ENCODE data around the gene PPP2R5C.

The PPP2R5C gene

DNA sequence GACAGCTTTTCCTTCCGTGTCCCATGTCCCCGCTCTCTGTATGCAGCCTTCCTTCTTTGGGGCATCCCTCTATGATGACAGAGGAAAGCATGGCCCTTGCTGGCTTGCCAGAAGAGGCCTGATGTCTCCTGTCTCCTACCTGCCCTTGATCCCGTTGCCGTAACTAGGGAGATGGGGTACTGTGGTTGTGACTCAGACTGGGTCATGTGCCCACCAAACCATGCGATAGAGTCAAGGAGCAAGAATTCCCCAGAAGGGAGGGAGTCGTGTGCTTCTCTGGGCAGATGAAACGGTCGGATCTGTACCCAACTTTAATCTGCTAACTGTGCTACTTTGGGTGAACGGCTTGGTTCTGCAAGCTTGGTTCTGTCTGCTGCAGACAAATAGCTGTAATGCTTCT, 103.8 kb downstream of the PPP2R5C start:
- DNase-seq (ENCODE audit: low spot score), result no peak

GRCh38 chr14:101867854-101868253, 106.3 kb downstream of the PPP2R5C start:
- DNase-seq (ENCODE audit: low spot score), result no peak

DNA sequence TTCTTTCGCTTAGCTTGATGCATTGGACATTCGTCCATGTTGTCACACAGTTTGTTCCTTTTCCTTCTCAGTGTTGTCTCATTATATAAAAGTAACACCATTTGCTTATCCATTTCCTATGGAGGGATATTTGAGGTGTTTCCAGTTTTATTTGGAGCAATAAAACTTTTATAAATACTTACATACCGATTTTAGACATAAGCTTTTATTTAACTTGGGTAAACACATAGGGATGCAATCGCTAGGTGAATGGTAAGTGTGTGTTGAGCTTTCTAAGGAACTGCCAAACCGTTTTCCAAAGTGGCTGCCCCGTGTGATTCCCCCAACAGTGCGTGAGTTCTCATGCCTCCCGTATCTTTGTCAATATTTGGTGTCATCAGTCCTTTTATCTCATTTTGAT, 107.7 kb downstream of the PPP2R5C start:
- DNase-seq (ENCODE audit: low spot score), result no peak

DNA sequence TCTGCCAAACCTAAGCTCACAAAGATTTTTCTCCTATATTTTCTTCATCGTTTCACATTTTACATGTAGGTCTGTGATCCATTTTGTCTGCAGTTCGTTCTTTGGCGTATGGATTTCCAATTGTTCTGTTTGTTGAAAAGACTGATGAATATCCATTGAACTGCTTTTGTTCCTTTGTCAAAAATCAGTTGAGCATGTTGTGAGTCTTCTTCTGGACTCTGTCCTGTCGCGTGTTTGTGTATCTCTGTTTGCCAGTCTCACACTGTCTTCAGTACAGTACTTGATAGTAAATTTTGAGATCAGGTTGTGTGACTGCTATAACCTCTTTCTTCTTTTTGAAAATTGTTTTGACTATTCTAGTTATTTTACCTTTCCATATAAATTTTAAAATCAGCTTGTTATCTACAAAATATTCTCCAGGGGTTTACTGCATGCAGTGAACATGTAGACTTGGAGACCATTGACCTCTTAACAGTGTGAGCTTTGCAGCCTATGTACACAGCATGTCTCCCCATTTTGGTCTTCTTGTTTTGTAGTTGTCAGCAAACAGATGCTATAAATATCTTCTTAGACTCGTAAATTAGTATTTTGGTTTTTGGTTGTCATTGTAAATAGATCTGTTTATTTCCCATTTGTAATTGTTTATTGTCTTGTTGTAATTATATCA, 108.9 kb downstream of the PPP2R5C start:
- DNase-seq (ENCODE audit: low spot score), result no peak

DNA sequence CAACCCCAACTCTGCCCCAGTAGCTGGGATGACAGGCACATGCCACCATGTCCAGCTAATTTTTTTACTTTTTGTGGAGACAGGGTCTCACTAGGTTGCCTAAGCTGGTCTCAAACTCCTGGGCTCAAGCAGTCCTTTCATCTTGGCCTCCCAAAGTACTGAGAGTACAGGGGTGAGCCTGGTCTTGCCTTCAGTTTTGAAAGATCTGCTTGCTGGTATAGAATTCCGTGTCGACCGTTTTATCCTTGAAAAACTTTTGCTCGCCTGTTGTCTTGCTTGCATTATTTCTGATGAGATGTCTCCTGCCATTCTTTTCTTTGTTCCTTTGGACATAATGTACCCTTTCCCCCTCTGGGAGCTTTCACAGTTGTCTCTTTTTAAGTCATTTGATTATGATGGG, 110.8 kb downstream of the PPP2R5C start:
- DNase-seq (ENCODE audit: low spot score), result no peak

- no peak for DNase-seq (ENCODE audit: low spot score)
These were observed 111.7 kb downstream of the PPP2R5C start for GRCh38 chr14:101873076-101873825.

- no peak for DNase-seq (ENCODE audit: low spot score)
These were observed 112.5 kb downstream of the PPP2R5C start for GRCh38 chr14:101873991-101874390.

DNA sequence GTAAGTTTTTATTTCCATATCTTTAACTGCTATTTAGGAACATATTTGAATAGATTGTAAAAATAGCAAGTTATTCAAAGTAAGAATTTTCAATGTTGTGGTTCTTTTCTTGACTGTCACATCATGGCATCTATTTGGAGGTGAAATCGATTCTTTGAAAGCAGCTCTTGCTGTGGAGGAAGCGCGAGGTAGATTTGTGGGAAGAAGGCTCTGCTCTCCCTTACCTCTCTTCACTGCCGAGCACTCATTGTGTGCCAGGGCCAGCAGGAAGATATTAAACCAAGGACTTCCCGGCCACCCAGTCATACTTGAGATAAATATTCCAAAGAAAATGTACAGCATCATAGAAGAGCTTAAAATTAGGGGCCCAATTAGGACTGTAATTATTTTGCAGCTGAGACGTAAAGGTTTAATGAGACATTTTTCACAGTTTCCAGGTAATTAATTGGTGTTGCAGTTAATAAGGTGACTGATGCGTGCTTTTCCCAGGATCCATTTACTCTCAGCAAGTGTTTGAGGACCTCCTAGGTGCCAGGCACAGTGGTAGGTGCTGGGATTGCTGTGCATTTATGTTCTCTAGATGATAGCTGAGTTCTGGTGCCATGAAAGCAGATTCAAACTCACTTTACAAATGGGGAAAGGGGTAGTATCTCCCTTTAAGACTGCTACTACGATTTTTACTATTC, 113.7 kb downstream of the PPP2R5C start:
- no peak for DNase-seq (ENCODE audit: low spot score)

- DNase-seq (ENCODE audit: low spot score), result no peak
These were observed 114.4 kb downstream of the PPP2R5C start for GRCh38 chr14:101875727-101876554.

DNA sequence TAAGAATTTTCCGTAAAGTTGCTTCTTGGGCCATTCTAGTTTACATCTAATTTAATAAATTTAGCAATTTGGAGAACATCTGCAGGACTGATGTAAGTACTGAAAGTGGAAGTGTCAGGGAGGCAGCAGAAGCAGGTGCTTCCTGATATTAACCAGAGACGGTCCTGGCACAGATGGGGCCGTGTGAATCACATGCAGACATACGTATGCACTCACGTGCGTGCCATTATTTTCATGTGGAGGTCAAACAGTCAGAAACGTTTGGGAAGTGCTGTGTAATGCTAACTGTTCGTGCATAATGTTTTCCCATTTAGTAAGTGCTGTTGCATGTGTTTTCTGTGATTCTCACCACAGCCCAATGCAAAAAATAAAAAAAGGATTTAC, 115.0 kb downstream of the PPP2R5C start:
- DNase-seq (ENCODE audit: low spot score), result peak; percentile 70

GRCh38 chr14:101877766-101878165, 116.3 kb downstream of the PPP2R5C start:
- DNase-seq (ENCODE audit: low spot score), result no peak

DNA sequence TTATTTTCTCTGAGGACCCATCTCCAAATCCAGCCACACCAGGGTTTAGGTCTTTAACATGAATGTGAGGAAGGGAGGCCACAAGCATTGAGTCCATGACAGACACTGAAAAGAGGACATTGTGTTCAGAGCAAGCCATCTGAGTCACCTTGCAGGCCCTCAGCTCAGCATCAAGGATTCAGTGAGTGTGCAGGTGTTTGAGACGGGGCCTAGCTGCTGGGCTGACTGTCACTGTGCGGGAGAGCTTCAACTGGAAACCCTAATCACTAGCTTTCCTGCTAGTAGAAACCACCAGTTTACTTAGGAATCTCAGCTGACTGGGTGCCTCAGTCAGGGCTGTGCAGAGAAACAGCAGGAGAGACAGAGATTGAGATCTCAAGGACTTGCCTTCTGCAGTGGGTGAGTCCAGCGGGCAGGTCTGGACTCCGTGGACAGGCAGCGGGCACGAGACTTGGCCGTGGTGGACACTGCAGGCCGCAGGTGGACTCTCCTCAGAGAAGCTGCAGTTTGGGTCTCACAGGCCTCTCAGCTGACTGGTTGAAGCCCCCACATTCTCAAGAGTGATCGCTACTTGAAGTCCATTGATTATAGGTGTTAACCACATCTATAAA, 116.8 kb downstream of the PPP2R5C start:
- DNase-seq (ENCODE audit: low spot score), result no peak

- no peak for DNase-seq (ENCODE audit: low spot score)
These were observed 117.5 kb downstream of the PPP2R5C start for GRCh38 chr14:101878822-101879528.

DNA sequence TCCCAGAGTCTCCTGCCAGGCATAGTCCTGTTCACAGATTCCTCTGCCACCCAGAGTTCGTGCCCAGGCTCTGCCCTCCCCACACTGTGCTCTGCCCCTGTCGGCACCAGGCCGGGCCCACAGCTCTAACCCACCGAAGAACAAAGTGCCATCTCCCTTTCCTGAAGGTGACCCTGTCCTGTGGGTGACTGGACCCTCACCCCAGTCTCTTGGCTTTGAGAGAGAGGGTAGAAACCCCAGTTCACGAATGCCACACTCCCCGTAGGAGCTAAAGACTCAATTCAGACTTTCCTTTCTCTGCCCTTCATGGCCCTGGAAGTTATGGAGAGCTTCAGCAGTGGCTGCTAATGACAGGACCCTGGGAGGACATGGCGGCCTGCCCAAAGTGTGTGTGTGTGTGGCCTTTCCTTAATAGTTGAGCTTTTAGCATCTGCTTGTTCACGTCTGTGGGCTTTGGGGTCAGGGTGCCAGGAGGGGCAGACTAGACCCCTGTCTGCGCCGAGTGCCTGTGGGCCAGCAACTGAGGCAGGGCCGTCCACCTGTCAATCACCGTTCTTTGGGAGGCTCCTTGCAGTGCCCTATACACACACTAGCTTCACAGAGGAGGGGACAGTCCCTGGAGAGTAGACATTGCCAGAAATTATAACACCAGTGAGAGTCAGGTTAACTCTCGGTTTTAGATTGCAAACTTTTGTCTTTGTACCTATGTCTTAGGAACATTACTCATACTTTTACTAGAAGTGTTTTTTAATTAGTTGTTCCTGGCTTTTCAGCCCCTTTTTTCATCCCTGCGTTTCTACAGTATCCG, 118.2 kb downstream of the PPP2R5C start:
- no peak for DNase-seq (ENCODE audit: low spot score)

- no peak for DNase-seq (ENCODE audit: low spot score)
These were observed 119.9 kb downstream of the PPP2R5C start for GRCh38 chr14:101881426-101881825.

- DNase-seq (ENCODE audit: low spot score), result no peak
These were observed 120.8 kb downstream of the PPP2R5C start for GRCh38 chr14:101882141-101882935.

DNA sequence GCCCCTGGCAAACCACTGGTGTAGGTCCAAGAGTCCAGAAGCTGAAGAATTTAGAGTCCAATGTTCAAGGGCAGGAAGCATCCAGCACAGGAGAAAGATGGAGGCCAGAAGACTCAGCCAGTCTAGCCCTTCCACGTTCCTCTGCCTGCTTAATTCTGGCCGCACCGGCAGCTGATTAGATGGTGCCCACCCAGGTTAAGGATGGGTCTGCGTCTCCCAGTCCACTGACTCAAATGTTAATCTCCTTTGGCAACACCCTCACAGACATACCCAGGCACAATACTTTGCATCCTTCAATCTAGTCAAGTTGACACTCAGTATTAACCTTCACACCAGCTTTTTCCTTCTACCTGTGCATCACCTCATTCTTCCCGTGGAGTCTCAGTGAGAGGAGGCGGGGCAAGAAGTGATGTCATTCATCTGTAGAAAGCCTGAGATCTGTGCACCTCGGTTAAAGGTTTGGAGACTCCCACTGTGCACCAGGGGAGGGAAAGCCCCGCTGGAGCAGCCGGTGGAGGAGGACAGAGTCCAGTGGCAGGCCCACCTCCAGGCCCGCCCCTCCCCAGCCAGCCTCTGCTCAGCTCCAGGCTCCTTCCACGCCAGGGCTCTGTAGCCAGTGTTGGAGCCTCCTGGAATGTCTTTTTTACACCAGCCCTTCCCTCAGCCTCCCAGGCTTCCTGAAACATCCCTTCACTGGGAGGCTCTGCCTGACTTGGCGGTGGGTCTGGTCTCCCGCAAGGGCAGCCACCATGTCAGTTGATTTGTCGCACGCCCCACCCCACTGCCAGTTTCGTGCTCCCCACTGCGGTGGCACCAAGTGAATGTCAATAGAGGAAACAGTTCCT, 122.8 kb downstream of the PPP2R5C start:
- no peak for DNase-seq (ENCODE audit: low spot score)

DNA sequence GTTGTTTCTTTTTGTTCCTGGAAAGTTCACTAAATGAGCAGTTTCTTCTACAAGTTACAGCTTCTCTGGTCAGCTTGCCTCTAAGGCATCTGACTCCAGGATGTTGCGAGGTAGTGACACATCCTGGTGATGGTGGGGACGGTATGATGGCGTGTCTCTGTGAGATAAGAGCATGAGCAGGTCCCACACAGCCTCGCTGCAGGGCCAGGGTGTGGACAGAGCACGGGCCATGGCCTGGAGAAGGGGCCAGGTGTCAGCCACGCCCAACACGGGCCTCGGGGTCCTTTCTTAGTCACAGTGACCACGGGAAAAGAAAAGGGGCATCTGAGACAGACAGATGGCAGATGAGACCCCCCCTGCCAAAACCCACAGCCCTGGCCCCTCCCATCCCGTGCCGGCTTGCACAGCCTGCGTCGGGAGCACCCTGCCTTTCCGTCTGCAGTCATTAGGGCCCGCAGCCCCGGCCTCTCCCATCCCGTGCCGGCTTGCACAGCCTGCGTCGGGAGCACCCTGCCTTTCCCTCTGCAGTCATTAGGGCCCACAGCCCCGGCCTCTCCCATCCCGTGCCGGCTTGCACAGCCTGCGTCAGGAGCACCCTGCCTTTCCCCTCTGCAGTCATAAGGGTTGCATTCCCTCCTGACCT, 123.5 kb downstream of the PPP2R5C start:
- DNase-seq (ENCODE audit: low spot score), result no peak
